Measurements from ENCODE around the gene STX3.

GRCh38 chr11:59707371-59707770 is 47.8 kb upstream of the STX3 start:
- TF ChIP-seq CTCF (conservative IDR thresholded peaks at IDR 0.05; ENCODE audit: low read length) (no peak), EZH2phosphoT487 (IDR thresholded peaks at IDR 0.05; ENCODE audit: borderline replicate concordance) (no peak)
